IPS-18c (cell line): ENCODE measurements around the gene SERINC2.

Experiments used
- H3K4me3 ChIP-seq: 2 replicates; pipeline ENCODE4 v1.7.0; 2013; ENCODE audit warnings: low read depth, mild to moderate bottlenecking, low read length, moderate library complexity; ENCODE audit not compliant: insufficient read depth
- H3K9me3 ChIP-seq: one replicate; pipeline ENCODE4 v1.6.1; 2013; ENCODE audit warnings: mild to moderate bottlenecking, low read length, moderate library complexity; ENCODE audit not compliant: control insufficient read depth, insufficient read depth

SERINC2 gene

DNA sequence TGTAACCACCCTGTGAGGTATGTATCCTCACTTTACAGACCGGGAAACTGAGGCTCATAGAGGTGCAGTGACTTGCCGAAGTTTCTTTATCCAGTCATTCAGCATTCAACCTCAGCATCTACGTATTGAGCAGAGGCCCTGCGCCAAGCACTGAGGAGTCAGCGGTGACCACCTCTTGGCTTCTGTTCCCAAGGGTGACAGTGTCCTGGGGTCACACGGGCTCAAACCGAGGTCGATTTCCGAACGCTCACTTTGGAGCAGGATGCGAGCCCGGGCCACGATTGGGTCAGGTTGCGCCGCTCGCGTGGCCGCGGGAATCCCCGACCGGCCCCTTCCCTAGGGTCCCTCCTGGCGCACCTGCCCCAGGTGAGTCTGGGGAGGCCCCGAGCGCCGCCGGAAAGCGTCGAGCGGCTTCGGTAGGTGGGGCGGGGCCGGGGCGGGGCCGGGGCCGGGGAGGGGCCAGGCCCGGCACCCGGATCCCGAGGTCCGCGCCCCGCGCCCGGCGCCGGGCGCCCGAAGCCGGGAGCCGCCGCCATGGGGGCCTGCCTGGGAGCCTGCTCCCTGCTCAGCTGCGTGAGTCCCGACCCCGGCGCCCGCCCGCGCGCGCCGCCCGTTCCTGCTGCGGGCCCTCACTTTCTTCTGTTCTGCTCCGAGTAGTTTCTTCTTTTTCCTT, at the start of gene SERINC2:
Gene SERINC2 (plus strand): TSS at position 482 of the 673 bp plus-strand sequence. CDS start 53 bp downstream, at position 535.
- H3K9me3 ChIP-seq: no peaks in the 10 kb centered on the region
- H3K4me3 ChIP-seq: peak within 1 kb of the TSS; percentile 91

DNA sequence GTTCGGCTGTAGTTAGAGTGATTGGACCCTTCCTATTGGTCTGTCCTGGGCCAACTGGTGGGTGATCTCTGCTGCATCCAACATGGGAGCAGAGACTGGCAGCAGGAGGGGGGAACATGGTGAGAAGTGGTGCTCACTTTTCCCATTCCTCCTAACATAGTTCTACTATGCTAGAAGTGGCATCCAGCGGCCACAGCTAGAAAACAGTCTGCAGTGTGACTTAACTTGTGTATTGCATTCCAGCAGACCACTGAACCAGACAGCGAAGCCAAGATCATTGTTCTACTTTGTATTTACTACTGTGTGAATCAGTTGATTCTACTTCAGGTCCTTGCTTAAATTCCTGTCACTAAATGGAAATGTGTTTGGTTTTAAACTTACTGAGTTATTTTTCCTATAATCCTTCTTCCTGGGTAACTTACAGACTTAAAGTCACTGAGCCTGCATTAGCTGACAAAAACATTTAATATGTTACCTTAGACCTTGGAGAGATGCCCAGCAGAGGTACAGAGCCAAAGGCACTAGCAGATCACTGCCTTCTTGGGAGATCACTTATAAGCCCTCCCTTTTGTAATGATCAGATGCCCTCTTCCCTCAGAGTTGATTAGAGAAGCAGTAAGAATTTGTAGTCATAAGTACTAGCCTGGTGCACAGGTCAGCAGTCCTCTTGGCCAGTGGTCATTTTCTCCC, 48.3 kb upstream of the SERINC2 start:
- no peak overlapping the region for H3K4me3 ChIP-seq
- no peaks in the 10 kb centered on the region for H3K9me3 ChIP-seq

GRCh38 chr1:31366796-31367195, 46.2 kb upstream of the SERINC2 start:
- no peaks in the 10 kb centered on the region for H3K9me3 ChIP-seq
- H3K4me3 ChIP-seq: no peak overlapping the region

- H3K9me3 ChIP-seq: no peaks in the 10 kb centered on the region
- H3K4me3 ChIP-seq: no peak overlapping the region
Observed at GRCh38 chr1:31368611-31369107, 44.4 kb upstream of the SERINC2 start.

DNA sequence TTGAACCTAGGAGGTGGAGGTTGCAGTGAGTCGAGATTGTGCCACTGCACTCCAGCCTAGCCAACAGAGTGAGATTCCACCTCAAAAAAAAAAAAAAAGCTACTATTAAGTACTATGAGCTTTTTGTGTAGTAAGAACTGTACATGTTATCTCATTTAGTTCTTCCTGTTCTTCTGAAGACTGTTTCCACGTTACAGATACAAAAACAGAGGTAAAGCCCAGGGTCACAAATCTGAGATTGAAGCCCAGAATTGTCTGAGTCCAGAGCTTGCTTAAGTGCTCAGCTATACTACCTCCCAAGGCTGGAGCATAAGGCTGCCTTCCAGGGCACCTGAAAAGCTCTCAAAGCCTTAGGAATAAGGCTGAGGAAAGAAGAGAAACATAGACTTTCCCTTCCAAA, 43.0 kb upstream of the SERINC2 start:
- Histone ChIP-seq H3K4me3 (no peak overlapping the region), H3K9me3 (no peaks in the 10 kb centered on the region)

GRCh38 chr1:31370565-31370964, 42.4 kb upstream of the SERINC2 start:
- no peaks in the 10 kb centered on the region for H3K9me3 ChIP-seq
- H3K4me3 ChIP-seq: no peak overlapping the region

DNA sequence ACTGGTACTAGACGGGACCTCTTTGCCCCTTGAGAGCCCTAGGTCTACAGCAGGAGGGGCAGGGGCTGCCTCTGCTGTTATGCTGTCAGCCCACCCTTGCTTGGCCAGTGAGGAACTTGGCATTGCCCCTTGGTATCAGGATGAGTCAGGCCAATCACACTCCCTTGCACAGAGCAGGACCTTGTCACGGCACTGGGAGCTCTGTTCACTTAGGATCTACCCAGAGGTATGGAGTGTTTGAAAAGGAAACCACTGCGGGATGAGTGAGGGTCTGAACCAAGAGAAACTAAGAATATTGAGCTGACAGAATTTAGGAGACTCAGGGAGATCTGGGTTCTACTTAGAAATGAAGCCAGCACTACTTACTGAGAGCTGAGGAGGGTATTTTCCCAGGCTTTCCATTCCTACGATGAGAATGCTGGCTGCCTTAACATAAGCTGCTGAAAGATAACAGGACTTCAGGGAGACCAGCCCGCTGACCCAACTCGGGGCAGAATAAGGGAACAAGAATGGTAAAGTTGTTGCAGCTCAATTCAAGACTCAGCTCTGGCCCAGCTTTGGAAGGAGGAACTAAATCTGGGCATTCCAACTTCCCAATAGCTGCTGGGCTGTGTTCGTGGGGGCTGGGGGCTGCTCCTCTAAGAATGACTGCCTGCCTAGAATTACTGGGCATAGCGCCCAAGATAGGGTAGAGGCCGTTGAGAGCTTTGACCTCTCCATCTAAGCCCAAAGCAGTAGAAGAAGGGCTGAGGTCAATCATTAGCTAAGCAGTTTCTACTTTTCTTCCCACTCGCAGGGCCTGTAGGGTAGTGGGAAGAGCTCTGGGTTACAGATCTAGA, 41.7 kb upstream of the SERINC2 start:
- no peak overlapping the region for H3K4me3 ChIP-seq
- no peaks in the 10 kb centered on the region for H3K9me3 ChIP-seq

GRCh38 chr1:31372051-31372450, 41.0 kb upstream of the SERINC2 start:
- H3K9me3 ChIP-seq: no peaks in the 10 kb centered on the region
- H3K4me3 ChIP-seq: no peak overlapping the region; the same call in 1 of the 2 replicates

DNA sequence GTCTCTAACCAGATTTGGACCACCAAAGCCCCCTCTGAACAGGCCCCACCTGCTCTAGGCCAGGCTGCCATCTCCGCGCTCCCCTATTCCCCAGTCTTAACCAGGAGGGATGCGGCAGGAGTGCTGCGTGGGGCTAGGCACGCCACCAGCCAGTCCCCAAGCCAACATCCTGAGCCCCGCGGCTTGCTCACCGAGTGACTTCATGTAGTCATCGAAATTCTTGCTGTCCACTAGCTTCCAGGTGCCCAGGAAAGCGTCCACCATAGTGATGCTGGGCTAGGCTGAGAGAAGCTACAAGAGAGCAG, 40.3 kb upstream of the SERINC2 start:
- Histone ChIP-seq H3K4me3 (peak overlapping the region; percentile 42), H3K9me3 (no peaks in the 10 kb centered on the region)

- peak within 1 kb of the TSS; percentile 42 for H3K4me3 ChIP-seq
- H3K9me3 ChIP-seq: no peaks in the 10 kb centered on the region
Observed at GRCh38 chr1:31373056-31373896, 39.7 kb upstream of the SERINC2 start, which contains the start of gene FABP3. Gene FABP3 (minus strand): TSS chr1:31373076. CDS start chr1:31373014, 62 bp downstream.

GRCh38 chr1:31373897-31374486, 39.0 kb upstream of the SERINC2 start:
- Histone ChIP-seq H3K4me3 (no peak overlapping the region; the same call in 1 of the 2 replicates), H3K9me3 (no peaks in the 10 kb centered on the region)

DNA sequence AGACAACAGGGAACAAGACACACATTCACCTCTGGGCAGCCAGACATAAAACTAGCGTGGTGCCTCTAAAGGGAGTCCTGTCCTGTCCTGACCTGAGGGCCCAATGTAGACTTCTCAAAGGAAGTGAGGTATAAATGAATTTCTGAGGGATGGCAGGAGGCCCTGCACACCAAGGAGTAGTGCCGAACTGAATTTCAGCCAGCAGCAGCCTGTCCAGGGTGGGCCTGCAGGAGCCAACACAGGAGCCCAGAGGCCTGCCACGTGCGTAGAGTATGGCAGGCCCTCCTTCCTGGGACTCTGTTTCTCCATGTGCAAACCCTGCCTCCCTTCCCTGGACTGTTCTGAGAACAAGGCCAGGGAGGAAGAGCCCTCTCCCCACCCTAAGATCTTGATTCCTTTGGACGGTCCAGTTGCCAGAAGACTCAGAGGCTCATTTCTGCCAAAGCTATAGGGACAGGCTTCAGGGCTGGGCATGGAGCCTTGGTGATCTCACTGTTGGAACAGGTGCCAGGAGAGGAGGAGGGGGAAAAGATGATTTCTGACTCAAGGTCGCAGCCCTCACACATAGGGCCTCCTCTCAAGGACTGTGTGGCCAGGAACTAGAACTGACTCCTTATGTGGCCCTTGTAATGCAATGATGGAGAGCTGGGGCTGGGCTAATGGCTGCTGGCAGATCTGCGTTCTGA, 38.4 kb upstream of the SERINC2 start:
- Histone ChIP-seq H3K9me3 (no peaks in the 10 kb centered on the region), H3K4me3 (no peak overlapping the region)

- no peaks in the 10 kb centered on the region for H3K9me3 ChIP-seq
- H3K4me3 ChIP-seq: no peak overlapping the region
Observed at GRCh38 chr1:31376375-31377134, 36.5 kb upstream of the SERINC2 start.

DNA sequence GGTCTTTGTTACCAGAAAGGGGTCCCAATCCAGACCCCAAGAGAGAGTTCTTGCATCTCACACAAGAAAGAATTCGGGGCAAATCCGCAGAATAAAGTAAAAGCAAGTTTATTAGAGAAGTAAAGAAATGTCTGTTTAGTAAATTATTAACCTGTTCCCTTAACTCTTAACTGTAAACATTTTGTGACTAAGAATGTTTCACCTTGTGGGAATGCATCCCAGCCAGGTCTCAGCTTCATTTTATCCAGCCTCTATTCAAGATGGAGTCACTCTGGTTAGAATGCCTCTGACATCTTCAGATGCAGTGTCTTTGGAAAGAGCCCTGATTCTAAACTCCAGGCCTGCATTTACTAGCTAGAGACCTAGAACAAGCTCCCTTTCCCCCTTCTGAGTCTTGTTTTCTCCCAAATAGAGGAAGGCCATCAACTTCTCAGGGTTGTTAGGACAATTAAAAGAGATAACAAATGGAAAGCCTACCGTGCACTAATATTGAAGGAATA, 35.6 kb upstream of the SERINC2 start:
- no peaks in the 10 kb centered on the region for H3K9me3 ChIP-seq
- H3K4me3 ChIP-seq: no peak overlapping the region

DNA sequence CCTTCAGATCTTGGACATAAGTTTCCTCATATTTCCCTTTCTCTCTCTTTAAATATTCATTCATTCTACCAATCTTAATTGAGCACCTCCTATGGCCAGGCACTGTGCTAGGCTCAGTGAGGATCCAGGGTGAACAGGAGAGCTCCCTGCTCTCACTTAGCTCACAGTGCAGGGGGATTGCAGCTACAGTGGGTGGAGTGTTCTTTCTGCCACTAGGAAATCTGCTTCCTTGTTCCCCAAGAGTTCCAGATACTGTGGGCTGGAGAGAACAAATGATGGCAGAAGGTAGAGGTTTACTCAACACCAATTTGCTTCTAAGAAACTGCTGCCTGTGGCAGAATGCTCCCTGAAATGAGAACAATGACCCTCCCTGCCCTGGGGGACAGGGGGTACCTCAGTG, 35.0 kb upstream of the SERINC2 start:
- H3K9me3 ChIP-seq: no peaks in the 10 kb centered on the region
- H3K4me3 ChIP-seq: no peak overlapping the region
